KMS-11 (cell line): ENCODE measurements around the gene DIRAS1.

ENCODE experiments used
- H2AFZ ChIP-seq: fragments of 200-600 bp; sonication (generic); 2 replicates; pipeline ENCODE4 v1.6.1; 2016; ENCODE audit warnings: antibody characterized with exemption, mixed run types, low read depth
- H3K27ac ChIP-seq: fragments of 200-600 bp; sonication (generic); 2 replicates; pipeline ENCODE4 v1.6.1; 2016; ENCODE audit warnings: mild to moderate bottlenecking, mixed run types
- H3K27me3 ChIP-seq: fragments of 200-600 bp; sonication (generic); 2 replicates; pipeline ENCODE4 v1.6.1; 2017; ENCODE audit warnings: mild to moderate bottlenecking, low read depth, mixed run types, moderate library complexity; ENCODE audit not compliant: insufficient read depth
- H3K36me3 ChIP-seq: fragments of 200-600 bp; sonication (generic); 2 replicates; pipeline ENCODE4 v1.6.1; 2017; ENCODE audit warnings: mild to moderate bottlenecking, mixed run types; ENCODE audit not compliant: insufficient read depth
- H3K4me1 ChIP-seq: fragments of 200-600 bp; sonication (generic); 2 replicates; pipeline ENCODE4 v1.6.1; 2016; ENCODE audit warnings: mild to moderate bottlenecking, low read depth, mixed run types; ENCODE audit not compliant: poor library complexity, severe bottlenecking
- H3K4me2 ChIP-seq: fragments of 200-600 bp; sonication (generic); 2 replicates; pipeline ENCODE4 v1.7.0; 2016; ENCODE audit warnings: mild to moderate bottlenecking, mixed run types
- H3K4me3 ChIP-seq: fragments of 200-600 bp; sonication (generic); IDR thresholded peaks from 2 replicates; pipeline ENCODE4 v1.6.1; 2017; ENCODE audit warnings: low read depth, low read length, mixed read lengths; ENCODE audit not compliant: insufficient read depth
- H3K79me2 ChIP-seq: fragments of 200-600 bp; sonication (generic); 2 replicates; pipeline ENCODE4 v1.6.1; 2016; ENCODE audit warnings: low read depth, mixed run types; ENCODE audit not compliant: insufficient read depth
- H3K9ac ChIP-seq: fragments of 200-600 bp; sonication (generic); 2 replicates; pipeline ENCODE4 v1.6.1; 2016; ENCODE audit warnings: mild to moderate bottlenecking, mixed run types
- H4K20me1 ChIP-seq: fragments of 200-600 bp; sonication (generic); 2 replicates; pipeline ENCODE4 v1.6.1; 2016; ENCODE audit warnings: mild to moderate bottlenecking, mixed run types; ENCODE audit not compliant: insufficient read depth
- TF ChIP-seq, protein P1 (sequence below): fragments of 200-600 bp; sonication (generic); conservative IDR thresholded peaks from 2 replicates; pipeline ENCODE4 v1.6.1; 2017; ENCODE audit warnings: low read depth, mild to moderate bottlenecking, antibody characterized with exemption, low read length, moderate library complexity, mixed read lengths

The DIRAS1 gene

DNA sequence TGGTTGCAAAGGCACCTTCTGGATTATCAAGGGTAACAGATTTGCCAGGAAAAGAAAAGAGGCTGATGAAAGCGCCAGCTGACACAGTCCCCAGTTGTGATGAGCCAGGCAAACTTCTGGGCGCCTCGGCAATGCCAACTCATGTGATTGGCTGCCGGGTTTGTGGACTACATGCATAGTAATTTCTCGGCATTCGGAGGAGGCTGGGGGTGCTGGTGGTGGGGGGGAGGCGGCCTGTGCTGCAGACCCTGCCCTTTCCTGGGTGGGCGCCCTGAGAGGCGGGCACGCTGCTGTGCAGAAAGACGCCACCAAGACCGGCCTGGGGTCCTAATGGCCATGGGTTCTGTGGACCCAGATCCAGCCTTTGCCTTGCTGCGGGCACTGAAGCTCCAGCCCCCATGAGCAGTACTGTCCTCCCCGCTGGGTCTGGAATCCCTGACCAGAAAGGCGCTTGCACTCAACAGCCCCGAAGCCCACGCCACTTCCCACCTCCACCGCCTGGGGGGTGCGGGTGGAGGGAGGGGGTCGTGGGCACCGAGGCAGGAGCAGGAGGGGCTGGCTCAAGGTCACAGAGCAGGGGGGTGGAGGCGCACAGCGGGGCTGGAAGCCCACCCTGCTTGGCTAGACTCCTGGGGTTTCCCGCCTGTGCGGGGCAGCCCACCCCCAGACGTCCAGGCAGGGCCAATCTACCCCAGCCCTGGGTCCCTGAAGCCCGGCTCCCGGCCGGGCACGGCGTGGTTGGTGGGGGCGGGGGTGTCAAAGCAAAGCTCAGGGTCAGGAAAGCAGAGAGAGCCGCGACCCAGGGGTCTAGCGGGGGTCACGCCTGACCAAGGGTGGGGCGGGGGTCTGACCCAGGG is 1.0 kb downstream of the DIRAS1 start:
- no peak overlapping the region for H3K4me3 ChIP-seq

DNA sequence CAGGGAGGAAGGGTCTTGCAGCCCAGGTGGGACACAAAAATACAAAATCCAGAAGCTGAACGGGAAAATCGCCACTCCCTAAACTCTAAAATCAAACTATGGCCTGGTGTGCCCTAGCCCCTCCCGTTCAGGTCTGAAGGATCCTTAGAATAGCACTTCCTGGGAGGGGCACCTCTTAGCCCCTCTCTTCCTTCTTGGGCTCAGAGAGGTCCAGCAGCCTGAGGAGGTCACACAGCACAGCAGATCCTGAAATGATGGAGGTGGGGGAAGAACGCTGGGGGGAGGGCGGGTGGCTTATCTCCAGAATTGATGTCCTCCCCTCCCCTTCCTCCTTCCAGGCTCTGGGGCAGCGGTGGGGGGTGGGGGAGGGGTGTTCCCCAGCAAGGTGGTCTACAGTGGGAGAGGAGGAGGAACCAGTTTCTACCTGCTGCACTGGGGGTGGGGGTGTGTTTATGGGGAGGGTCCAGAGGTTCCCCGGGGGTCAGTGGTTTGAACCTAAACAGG is 1.9 kb downstream of the DIRAS1 start:
- Histone ChIP-seq H4K20me1 (no peaks in the 10 kb centered on the region), H3K27me3 (peaks cover 18% of the 10 kb centered on the region), H3K9ac (no peak overlapping the region), H3K79me2 (no peaks in the 10 kb centered on the region), H3K4me1 (no peaks in the 10 kb centered on the region), H3K36me3 (no peaks in the 10 kb centered on the region), H3K4me3 (no peak overlapping the region), H3K27ac (no peak overlapping the region), H3K4me2 (no peak overlapping the region), H2AFZ (no peak overlapping the region)
- TF ChIP-seq, protein P1, sequence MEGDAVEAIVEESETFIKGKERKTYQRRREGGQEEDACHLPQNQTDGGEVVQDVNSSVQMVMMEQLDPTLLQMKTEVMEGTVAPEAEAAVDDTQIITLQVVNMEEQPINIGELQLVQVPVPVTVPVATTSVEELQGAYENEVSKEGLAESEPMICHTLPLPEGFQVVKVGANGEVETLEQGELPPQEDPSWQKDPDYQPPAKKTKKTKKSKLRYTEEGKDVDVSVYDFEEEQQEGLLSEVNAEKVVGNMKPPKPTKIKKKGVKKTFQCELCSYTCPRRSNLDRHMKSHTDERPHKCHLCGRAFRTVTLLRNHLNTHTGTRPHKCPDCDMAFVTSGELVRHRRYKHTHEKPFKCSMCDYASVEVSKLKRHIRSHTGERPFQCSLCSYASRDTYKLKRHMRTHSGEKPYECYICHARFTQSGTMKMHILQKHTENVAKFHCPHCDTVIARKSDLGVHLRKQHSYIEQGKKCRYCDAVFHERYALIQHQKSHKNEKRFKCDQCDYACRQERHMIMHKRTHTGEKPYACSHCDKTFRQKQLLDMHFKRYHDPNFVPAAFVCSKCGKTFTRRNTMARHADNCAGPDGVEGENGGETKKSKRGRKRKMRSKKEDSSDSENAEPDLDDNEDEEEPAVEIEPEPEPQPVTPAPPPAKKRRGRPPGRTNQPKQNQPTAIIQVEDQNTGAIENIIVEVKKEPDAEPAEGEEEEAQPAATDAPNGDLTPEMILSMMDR = no peak

More for the DNA sequence above, 1.0 kb downstream of the DIRAS1 start:
- H4K20me1 ChIP-seq = no peaks in the 10 kb centered on the region
- H3K9ac ChIP-seq = no peak overlapping the region
- peaks cover 23% of the 10 kb centered on the region for H3K27me3 ChIP-seq
- H3K36me3 ChIP-seq = no peaks in the 10 kb centered on the region
- H3K27ac ChIP-seq = no peak overlapping the region
- H2AFZ ChIP-seq = no peak overlapping the region
- H3K79me2 ChIP-seq = no peaks in the 10 kb centered on the region
- H3K4me2 ChIP-seq = no peak overlapping the region
- no peaks in the 10 kb centered on the region for H3K4me1 ChIP-seq
- TF ChIP-seq, protein P1 = no peak

DNA sequence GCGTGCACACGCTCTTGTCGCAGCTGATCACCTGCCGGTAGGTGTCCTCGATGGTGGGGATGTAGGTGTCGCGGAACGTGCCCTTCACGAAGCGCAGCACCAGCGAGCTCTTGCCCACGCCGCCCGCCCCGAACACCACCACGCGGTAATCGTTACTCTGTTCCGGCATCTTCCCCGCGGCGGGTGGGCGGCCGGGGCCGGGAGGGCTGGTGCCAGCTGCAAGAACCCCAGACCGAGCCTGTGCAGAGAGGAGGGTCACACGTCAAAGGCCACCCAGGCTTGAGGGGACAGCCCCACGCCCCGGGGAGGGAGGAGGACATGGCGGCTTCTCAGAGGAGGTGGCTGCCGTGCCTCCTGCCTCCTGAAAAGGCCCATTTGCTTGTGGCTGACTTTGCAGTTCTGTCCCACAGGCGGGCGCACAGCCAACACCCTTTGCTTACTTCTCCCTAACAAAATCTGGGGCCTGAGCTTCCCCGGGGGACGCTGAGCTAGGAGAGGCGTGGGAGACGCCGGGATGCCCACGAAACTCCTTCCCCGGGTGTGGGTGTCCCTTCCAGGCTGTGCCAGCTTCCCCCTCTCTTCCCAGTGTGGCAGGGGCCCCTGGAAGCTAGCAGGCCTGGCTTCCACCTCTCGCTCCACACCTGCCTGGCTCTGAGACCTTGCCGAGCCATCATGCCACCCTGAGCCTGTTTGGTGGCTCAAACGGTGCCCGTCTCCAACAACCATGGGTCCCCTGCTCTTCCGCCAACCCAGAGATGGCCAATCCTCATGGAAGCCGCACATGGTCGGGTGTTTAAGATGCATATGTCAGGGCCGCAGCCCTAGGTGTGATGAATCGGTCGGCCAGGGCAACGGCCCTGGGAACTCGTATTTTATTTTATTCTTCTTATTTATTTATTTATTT is 3.3 kb downstream of the DIRAS1 start:
- Histone ChIP-seq H3K4me2 (no peak overlapping the region), H3K9ac (no peak overlapping the region), H3K36me3 (no peaks in the 10 kb centered on the region), H3K27ac (no peak overlapping the region), H3K27me3 (peaks cover 17% of the 10 kb centered on the region), H4K20me1 (no peaks in the 10 kb centered on the region), H3K79me2 (no peaks in the 10 kb centered on the region), H3K4me3 (no peak overlapping the region), H3K4me1 (no peaks in the 10 kb centered on the region), H2AFZ (no peak overlapping the region)
- TF ChIP-seq, protein P1 = no peak

DNA sequence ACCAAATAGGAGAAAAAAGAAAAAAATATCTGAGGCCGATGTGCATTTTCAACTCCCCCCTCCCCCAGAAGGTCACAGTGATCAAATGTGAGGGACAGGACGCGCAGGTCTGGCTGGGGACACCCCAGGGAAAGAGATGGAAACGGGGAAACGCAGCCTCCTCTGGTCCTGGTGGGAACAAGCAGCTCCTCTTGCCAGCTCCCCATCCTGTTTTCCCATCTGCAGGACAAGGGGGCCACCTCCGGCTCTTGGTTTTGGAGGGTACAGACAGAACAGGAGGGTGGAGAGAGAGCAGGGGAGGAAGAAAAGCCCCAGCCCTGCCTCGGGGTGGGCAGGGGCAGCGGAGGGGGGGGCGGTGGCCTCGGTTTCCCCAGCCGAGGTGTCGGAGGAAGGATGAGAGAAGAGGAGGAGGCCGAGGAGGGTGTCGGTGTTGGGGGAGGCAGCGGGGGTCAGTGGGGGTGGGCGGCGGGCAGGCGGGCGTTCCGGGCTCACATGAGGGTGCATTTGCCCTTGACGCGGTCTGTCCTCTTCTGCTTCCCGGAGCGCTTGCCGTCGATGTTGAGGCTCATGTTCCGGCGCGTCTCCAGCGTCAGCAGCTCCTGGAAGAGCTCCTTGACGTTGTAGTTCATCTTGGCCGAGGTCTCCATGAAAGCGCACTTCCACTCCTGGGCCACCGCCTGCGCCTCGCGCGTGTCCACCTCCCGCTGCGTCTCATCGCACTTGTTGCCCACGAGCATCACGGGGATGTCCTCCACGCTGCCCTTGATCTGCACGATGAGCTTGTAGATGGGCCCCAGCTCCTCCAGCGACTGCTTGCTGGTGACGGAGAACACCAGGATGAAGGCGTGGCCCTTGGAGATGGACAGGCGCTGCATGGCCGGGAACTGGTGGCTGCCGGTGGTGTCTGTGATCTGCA is 4.2 kb downstream of the DIRAS1 start:
- Histone ChIP-seq H3K4me1 (no peaks in the 10 kb centered on the region), H3K4me3 (no peak overlapping the region)
- TF ChIP-seq, protein P1 = no peak

More for the DNA sequence above, 4.2 kb downstream of the DIRAS1 start:
- Histone ChIP-seq H3K79me2 (no peaks in the 10 kb centered on the region), H4K20me1 (no peaks in the 10 kb centered on the region), H3K4me2 (no peak overlapping the region), H3K9ac (no peak overlapping the region), H3K27me3 (peaks cover 8% of the 10 kb centered on the region; the same call in 1 of the 2 replicates), H2AFZ (no peak overlapping the region), H3K27ac (no peak overlapping the region), H3K36me3 (no peaks in the 10 kb centered on the region)
